HG03139 (cell line): Measurements from ENCODE around the gene VAT1L.

ENCODE experiments used
- ATAC-seq: cut with Tn5 transposase; IDR thresholded peaks from one replicate; pipeline ENCODE4 v1.9.1; 2021; ENCODE audit not compliant: unreplicated experiment

VAT1L gene

GRCh38 chr16:77833921-77834634 is 45.7 kb downstream of the VAT1L start:
- ATAC-seq = no peak

GRCh38 chr16:77834635-77835540 is 46.5 kb downstream of the VAT1L start:
- no peak for ATAC-seq

- no peak for ATAC-seq
Observed at GRCh38 chr16:77836801-77837200, 48.4 kb downstream of the VAT1L start.

- ATAC-seq = no peak
Observed at GRCh38 chr16:77838597-77839255, 50.4 kb downstream of the VAT1L start.

- ATAC-seq = no peak
Observed at GRCh38 chr16:77840093-77840492, 51.7 kb downstream of the VAT1L start.

GRCh38 chr16:77840673-77841501 is 52.5 kb downstream of the VAT1L start:
- no peak for ATAC-seq

GRCh38 chr16:77841502-77841763 is 53.1 kb downstream of the VAT1L start:
- no peak for ATAC-seq

- ATAC-seq = no peak
Observed at GRCh38 chr16:77842468-77842867, 54.1 kb downstream of the VAT1L start.

GRCh38 chr16:77843405-77843804 is 55.0 kb downstream of the VAT1L start:
- no peak for ATAC-seq

GRCh38 chr16:77844801-77845200 is 56.4 kb downstream of the VAT1L start:
- ATAC-seq = no peak

- no peak for ATAC-seq
Observed at GRCh38 chr16:77849646-77850258, 61.4 kb downstream of the VAT1L start.

GRCh38 chr16:77850636-77851333 is 62.4 kb downstream of the VAT1L start:
- ATAC-seq = no peak

- no peak for ATAC-seq
Observed at GRCh38 chr16:77853161-77853560, 64.8 kb downstream of the VAT1L start.

GRCh38 chr16:77856438-77857160 is 68.2 kb downstream of the VAT1L start:
- no peak for ATAC-seq

- no peak for ATAC-seq
Observed at GRCh38 chr16:77858060-77858459, 69.7 kb downstream of the VAT1L start.

GRCh38 chr16:77859493-77860232 is 71.3 kb downstream of the VAT1L start:
- ATAC-seq = no peak

GRCh38 chr16:77860953-77861352 is 72.6 kb downstream of the VAT1L start:
- no peak for ATAC-seq

GRCh38 chr16:77863250-77863649 is 74.9 kb downstream of the VAT1L start:
- ATAC-seq = no peak

- ATAC-seq = no peak
Observed at GRCh38 chr16:77866752-77867151, 78.4 kb downstream of the VAT1L start.
